ENCODE results near the gene TANGO6. TPM values are rescaled to one million over a fixed set of nuclear protein-coding genes. Genes with fewer than 3 reads are reported as not detected.
"Not testable (repeated sequence)": the region's sequence is repeated elsewhere in the genome, so short reads cannot be mapped to it uniquely, and the experiment has no call there.

TANGO6 gene
- total RNA-seq, 1 donor from 2014 or later = 26.6 TPM

GRCh38 chr16:69055008-69055407 is 211.7 kb downstream of the TANGO6 start:
- DNase-seq (ENCODE audit: low spot score) = no peak

- no peak for DNase-seq (ENCODE audit: low spot score)
These were observed 212.6 kb downstream of the TANGO6 start for GRCh38 chr16:69055980-69056379.

- DNase-seq (ENCODE audit: low spot score) = no peak
These were observed 213.1 kb downstream of the TANGO6 start for GRCh38 chr16:69056421-69056820.

DNA sequence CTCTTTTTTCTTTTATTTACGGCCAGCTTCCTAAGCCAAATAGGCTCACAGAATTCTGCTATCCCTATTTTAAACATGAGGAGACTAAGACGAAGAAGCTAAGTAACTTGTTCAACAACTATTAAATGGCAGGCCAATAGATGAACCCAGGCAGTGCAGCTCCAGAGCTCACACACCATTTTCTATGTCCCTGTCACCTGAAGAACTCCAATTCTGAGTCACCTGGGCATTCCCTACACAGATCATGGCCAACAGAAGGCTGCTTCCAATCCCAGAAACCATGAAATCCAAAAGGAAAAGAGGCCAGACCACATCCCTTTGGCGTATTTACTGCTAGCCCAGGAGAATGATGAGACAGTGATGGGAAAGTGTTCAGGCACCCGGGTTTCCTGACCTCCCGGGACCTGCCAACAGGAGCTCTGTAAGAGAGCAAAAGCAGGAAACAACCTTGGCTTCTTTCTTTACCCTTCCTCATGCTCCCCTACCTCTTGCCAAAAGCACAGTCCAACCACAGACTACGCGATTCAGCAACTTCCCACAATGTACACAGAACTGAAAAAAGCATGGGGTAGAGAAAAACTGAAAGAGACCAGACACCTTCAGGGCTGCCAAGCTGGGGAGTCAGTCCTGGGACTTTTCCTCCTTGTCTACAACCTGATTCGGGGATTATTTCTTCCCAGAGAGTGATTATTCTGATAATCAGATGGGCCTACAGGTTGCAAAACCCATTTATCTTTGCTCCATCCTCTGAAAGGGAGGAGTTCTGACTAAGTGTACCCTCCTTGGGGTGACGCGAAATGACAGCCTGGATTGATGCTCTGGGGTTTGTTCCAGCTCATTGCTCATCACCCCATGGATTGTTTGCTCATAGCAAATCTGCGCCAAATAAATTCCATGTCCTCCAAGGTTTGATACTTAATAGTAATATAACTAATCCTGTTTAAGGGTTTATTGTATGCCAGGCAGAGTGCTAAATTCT is 214.4 kb downstream of the TANGO6 start:
- DNase-seq (ENCODE audit: low spot score) = no peak

DNA sequence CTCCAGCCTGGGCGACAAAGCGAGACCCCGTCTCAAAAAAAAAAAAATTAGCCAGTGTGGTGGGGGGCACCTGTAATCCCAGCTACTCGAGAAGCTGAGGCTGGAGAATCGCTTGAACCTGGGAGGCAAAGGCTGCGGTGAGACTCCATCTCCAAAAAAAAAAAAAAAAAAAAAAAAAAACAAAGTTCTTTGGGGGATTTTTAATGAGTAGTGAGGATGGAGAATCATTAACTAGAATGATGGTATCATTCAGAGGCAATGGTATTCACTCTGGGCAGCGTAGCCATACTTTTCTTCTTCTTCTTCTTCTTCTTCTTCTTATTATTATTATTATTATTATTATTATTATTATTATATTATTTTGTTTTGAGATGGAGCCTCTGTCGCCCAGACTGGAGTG is 220.2 kb downstream of the TANGO6 start:
- DNase-seq (ENCODE audit: low spot score) = not testable (repeated sequence)

GRCh38 chr16:69064124-69064763 is 220.9 kb downstream of the TANGO6 start:
- no peak for DNase-seq (ENCODE audit: low spot score)

DNA sequence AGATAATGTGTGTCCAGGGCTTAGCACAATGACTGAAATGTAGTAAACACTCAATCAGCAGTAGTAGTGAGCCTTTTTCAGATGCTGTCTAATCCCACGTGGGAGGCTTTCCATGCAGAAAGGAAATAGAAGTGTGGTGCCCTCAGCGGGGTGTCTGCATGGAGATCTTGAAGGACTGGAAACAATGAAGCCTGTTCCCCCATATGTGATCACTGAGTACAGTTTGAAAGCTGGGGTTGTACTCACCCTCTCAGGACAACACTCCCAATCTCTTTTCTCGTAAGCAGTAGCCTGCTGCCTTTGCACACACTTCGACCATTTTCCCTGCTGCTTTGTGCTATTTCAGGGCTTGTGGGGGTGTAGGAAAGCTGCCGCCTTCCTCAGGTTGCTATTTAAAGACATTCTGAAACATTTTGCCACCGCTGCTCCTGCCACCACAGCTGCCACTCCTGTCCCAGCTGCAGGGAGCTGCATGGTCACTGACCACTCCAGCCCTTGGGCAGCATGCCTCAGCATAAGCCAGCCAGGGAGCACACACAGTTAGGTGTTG is 221.5 kb downstream of the TANGO6 start:
- no peak for DNase-seq (ENCODE audit: low spot score)

DNA sequence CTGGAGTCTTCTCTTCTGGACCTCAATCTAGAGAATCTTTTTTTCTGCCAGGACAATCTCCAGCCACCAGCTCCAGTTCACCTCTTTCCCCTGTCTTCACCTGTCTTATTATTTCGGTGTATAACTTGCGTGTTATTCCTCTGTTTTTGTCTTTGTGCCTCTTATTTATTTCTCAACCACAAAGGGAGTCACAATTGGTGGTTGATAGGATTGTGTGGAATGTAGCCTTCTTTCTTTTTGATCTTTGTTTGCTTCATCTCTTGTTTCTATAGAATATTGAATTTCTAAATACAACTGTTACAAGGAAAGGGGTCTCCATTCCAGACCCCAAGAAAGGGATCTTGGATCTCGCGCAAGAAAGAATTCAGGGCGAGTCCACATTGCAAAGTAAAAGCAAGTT is 226.2 kb downstream of the TANGO6 start:
- no peak for DNase-seq (ENCODE audit: low spot score)

- no peak for DNase-seq (ENCODE audit: low spot score)
These were observed 227.7 kb downstream of the TANGO6 start for GRCh38 chr16:69071036-69071435.

GRCh38 chr16:69072640-69072974 is 229.3 kb downstream of the TANGO6 start:
- DNase-seq (ENCODE audit: low spot score) = no peak

DNA sequence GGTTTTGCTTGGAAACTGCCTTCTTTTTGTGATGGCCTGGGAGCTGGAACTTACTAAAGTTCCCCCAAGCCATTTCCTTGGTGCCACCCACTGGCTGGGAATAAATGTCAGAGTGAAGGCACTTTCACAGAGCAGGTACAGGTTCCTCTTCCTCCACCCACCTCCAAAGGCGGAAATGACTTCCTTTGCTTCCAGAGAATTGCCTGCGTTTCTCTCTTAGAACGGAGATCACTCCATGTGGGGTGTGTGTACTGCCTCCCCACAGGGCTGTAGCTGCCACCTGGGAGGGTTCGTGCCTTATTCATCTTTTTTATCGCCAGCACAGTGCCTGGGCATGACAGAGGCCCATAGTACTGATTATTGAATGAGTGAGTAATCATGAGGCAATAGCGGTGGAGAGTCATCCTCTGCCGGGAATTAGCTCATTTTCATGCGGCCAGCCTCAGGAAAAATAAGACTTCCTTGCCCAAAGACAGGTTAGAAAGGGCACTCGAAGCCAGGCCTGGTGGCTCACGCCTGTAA is 229.9 kb downstream of the TANGO6 start:
- peak; percentile 55 for DNase-seq (ENCODE audit: low spot score)

- no peak for DNase-seq (ENCODE audit: low spot score)
These were observed 233.9 kb downstream of the TANGO6 start for GRCh38 chr16:69077251-69077650.

DNA sequence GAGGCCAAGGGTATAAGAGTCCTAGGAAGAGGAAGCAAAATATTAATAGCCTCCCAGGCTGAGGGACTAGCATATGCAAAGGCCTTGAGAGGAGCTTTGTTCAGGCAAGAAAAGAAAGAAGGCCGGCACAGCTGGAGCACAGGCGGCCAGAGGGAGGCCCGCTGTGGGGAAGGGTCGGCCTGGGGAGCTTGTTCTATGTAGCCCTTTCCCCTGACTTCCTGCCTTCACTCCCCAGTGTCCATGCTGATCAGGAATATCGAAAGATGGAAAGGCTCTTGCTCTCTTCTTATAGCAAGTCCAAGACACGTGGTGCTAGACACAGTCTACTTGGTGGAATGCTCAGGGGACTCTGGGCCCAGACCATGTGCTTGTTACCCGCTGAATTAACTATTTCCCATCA is 234.7 kb downstream of the TANGO6 start:
- no peak for DNase-seq (ENCODE audit: low spot score)

DNA sequence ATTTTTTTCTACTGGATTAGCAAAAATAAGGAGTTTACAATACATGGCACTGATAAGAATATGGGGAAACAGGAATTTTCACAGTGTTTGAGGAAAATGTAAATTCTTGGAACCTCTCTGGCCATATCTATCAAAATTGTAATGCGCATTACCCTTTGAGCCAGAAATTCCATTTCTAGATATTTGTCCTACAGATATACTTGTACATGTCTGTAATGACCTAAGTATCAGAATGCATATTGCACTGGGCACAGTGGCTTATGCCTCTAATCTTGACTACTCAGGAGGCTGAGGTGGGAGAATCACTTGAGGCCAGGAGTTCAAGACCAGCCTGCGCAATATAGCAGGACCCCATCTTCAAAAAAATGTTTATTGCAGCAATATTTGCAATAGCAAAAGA is 236.4 kb downstream of the TANGO6 start:
- DNase-seq (ENCODE audit: low spot score) = no peak

DNA sequence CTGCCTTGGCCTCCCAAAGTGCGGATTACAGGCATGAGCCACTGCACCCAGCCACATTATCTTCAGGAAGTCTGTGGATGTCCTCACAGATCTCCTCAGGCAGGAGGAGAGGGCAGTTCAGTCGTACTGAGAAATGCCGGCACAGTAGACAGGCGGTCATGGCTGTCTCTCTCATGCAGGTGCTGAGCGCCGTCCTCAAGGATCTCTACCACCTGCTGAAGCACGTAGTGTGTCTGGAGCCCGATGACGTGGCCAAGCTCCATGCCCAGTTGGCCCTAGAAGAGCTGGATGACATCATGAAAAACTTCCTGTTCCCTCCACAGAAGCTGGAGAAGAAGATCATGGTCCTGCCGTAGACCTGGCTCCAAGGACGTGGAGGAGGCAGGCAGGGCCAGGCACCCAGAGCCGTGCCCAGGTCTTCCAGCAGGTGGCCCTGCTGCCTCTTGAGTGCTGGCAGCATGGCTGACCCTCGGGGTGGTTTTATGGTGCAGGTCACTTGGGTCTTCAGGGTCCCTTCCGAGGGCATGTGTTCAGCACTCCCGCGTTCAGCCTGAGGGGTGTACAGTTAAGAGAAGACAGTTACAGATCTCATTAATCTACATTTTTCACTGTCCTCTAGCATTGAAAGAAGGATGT is 240.1 kb downstream of the TANGO6 start:
- no peak for DNase-seq (ENCODE audit: low spot score)

GRCh38 chr16:69084289-69084688 is 241.0 kb downstream of the TANGO6 start:
- DNase-seq (ENCODE audit: low spot score) = no peak

- no peak for DNase-seq (ENCODE audit: low spot score)
These were observed 241.8 kb downstream of the TANGO6 start for GRCh38 chr16:69085032-69085695.

DNA sequence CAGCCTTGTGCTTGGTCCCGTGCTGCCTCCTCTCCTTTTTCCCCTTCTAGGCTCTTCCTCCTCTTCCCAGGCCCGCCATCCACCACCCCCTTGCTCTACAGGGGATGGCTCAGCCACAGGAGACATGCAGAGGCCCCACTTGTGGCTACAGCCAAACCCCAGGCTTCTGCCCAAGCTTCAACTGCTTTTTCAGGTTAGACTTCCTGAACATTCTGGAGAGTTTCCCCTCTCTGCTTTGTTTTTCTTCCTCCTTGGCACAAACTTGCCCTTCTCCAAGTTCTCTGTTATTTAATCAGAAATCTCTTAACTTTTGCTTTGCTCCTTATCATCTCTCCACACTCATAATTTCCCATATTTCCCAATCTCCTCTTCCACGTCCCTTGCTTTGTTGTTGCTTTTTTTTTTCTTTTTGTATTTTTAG is 243.8 kb downstream of the TANGO6 start:
- DNase-seq (ENCODE audit: low spot score) = no peak

DNA sequence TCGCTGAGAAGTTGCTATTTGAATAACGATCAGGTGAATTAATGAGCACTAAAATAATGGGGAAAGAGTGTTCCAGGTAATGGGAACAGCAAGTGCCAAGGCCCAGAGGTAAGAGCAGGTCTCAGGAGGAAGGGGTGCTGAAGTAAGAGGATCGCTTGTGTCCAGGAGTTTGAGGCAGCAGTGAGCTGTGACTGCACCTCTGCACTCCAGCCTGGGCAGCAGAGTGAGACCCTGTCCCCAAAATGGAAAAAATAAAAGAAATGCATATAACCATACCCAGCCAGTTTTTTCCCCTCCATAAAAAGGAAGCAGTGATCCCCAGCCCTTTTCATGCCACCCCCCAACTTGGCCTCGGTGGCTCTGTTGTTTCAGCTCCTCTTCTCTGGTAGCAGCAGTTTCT is 245.4 kb downstream of the TANGO6 start:
- no peak for DNase-seq (ENCODE audit: low spot score)

GRCh38 chr16:69089091-69089910 is 246.0 kb downstream of the TANGO6 start:
- DNase-seq (ENCODE audit: low spot score) = peak; percentile 67

GRCh38 chr16:69093974-69094373 is 250.6 kb downstream of the TANGO6 start:
- DNase-seq (ENCODE audit: low spot score) = no peak

All from ureter (tissue), 1 donor.